Prostate gland (tissue), 2 donors: ENCODE measurements around the gene IRF7. TPM values are rescaled to one million over a fixed set of nuclear protein-coding genes. Genes with fewer than 3 reads are reported as not detected.

Source experiments
- DNase-seq: peaks from one replicate; pipeline ENCODE4 v3.0.0-alpha.2; 2019; ENCODE audit warnings: low spot score
- H3K27ac ChIP-seq, 2 donors: fragments of 200-600 bp; sonication (generic); 2 replicates each; pipeline ENCODE4 v1.5.1; 2017 to 2019
- H3K27me3 ChIP-seq: fragments of 200-600 bp; sonication (generic); replicated peaks from 2 replicates; pipeline ENCODE4 v1.5.1; 2019; ENCODE audit not compliant: insufficient read depth
- H3K36me3 ChIP-seq, 2 donors: fragments of 200-600 bp; sonication (generic); 1 replicate in 1 of 2; 2 replicates in 1 of 2; pipeline versions ENCODE4 v1.5.1 to v1.8.1; 2017 to 2019
- H3K4me1 ChIP-seq: fragments of 200-600 bp; sonication (generic); replicated peaks from 2 replicates; pipeline ENCODE4 v1.5.1; 2019
- H3K4me3 ChIP-seq, 2 donors: fragments of 200-600 bp; sonication (generic); 2 replicates each; pipeline ENCODE4 v1.5.1; 2017 to 2019
- H3K9me3 ChIP-seq: fragments of 200-600 bp; sonication (generic); 2 replicates; pipeline ENCODE4 v1.5.1; 2017
- POLR2A ChIP-seq: fragments of 450-650 bp; IDR thresholded peaks from one replicate; pipeline ENCODE4 v1.6.1; 2016; ENCODE audit warnings: antibody characterized with exemption, mild to moderate bottlenecking
- POLR2AphosphoS5 ChIP-seq: sonication (generic); formaldehyde crosslinking; IDR thresholded peaks from one replicate; pipeline ENCODE4 v1.6.1; 2017; ENCODE audit warnings: antibody characterized with exemption
- WGBS: methylation state at CpG from one replicate; pipeline ENCODE4 v1.1.5; 2018; 5-methylcytosine and 5-hydroxymethylcytosine counted together
- intact Hi-C: fragments of 100-400 bp; cut with DNase I; formaldehyde crosslinking; loops from one replicate; pipeline ENCODE4 v1.14.2; 2022
- total RNA-seq, 2 donors: library from RNA; depleted of rRNA; stranded (reverse); fragments of >200 nt; gene quantifications; one replicate each; pipeline ENCODE4 v1.1.0, GENCODE V29; 2016
- TF ChIP-seq, protein P1 (sequence below), 4 experiments: fragments of 200-600 bp in 2 of 4; fragments of 450-650 bp in 2 of 4; sonication (generic) in 2 of 4; IDR thresholded peaks; 1 replicate in 3 of 4; 2 replicates in 1 of 4; pipeline ENCODE4 v1.5.1; 2016 to 2019; ENCODE audit warnings: antibody characterized with exemption in 4 of 4, mild to moderate bottlenecking in 2 of 4, moderate library complexity in 2 of 4

Gene IRF7
- total RNA-seq, 2 donors from 2014 or later: 34.7 to 39.8 TPM

- intact Hi-C loops: no loop called here
- peaks cover 0 to 3% of the 10 kb centered on the region in 2 donors for H3K36me3 ChIP-seq
- H3K27ac ChIP-seq: no peak overlapping the region
- no peaks in the 10 kb centered on the region for H3K9me3 ChIP-seq
- H3K27me3 ChIP-seq: no peaks in the 10 kb centered on the region
- H3K4me1 ChIP-seq: no peaks in the 10 kb centered on the region
- no peak overlapping the region for H3K4me3 ChIP-seq
- 92% methylated on average over 16 of the region's 16 CpGs for WGBS
- no peak for DNase-seq
- TF ChIP-seq POLR2AphosphoS5: no peak
- no peak for TF ChIP-seq POLR2A
- TF ChIP-seq, protein P1, sequence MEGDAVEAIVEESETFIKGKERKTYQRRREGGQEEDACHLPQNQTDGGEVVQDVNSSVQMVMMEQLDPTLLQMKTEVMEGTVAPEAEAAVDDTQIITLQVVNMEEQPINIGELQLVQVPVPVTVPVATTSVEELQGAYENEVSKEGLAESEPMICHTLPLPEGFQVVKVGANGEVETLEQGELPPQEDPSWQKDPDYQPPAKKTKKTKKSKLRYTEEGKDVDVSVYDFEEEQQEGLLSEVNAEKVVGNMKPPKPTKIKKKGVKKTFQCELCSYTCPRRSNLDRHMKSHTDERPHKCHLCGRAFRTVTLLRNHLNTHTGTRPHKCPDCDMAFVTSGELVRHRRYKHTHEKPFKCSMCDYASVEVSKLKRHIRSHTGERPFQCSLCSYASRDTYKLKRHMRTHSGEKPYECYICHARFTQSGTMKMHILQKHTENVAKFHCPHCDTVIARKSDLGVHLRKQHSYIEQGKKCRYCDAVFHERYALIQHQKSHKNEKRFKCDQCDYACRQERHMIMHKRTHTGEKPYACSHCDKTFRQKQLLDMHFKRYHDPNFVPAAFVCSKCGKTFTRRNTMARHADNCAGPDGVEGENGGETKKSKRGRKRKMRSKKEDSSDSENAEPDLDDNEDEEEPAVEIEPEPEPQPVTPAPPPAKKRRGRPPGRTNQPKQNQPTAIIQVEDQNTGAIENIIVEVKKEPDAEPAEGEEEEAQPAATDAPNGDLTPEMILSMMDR (IDR thresholded peaks at IDR 0.05): no peak
Measured at GRCh38 chr11:645536-645935, 29.8 kb upstream of the IRF7 start.

GRCh38 chr11:643849-644738, 28.3 kb upstream of the IRF7 start:
- Histone ChIP-seq H3K27me3 (no peaks in the 10 kb centered on the region), H3K9me3 (no peaks in the 10 kb centered on the region), H3K4me3 (no peak overlapping the region), H3K4me1 (no peaks in the 10 kb centered on the region), H3K27ac (no peak overlapping the region), H3K36me3 (peaks cover 0 to 3% of the 10 kb centered on the region in 2 donors)
- WGBS: 84% methylated on average over 50 of the region's 50 CpGs
- intact Hi-C loops: no loop called here
- DNase-seq: no peak
- TF ChIP-seq POLR2AphosphoS5 (no peak), POLR2A (no peak)
- TF ChIP-seq, protein P1 (IDR thresholded peaks at IDR 0.05): no peak

DNA sequence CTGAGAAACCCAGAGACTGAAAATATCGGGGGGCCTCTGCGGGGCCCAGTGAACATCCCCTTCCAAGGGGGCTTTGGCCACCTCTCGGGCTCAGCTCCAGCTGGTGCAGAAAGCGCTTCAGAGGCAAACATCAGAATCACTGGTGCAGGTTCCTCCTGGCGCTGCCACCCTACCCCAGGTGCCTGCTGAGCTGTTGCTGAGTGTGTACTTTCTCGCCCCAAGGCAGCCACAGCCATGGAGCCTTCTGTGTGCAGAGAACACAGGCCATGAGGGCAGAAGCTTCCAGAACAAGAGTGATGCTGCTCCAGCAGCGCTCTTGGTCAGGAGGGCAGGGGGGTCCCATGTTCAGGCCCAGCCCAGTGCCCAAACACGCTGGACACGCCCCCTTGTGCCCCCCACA, 27.6 kb upstream of the IRF7 start:
- intact Hi-C loops: no loop called here
- 91% methylated on average over 9 of the region's 9 CpGs for WGBS
- no peak for TF ChIP-seq POLR2A
- TF ChIP-seq POLR2AphosphoS5: no peak
- TF ChIP-seq, protein P1 (IDR thresholded peaks at IDR 0.05): no peak

GRCh38 chr11:641806-642370, 26.1 kb upstream of the IRF7 start:
- Histone ChIP-seq H3K4me3 (no peak overlapping the region), H3K9me3 (no peaks in the 10 kb centered on the region), H3K4me1 (no peaks in the 10 kb centered on the region), H3K27me3 (no peaks in the 10 kb centered on the region), H3K36me3 (peaks cover 0 to 3% of the 10 kb centered on the region in 2 donors), H3K27ac (no peak overlapping the region)
- TF ChIP-seq, protein P1 (IDR thresholded peaks at IDR 0.05): no peak
- TF ChIP-seq POLR2A (no peak), POLR2AphosphoS5 (no peak)
- intact Hi-C loops: no loop called here
- DNase-seq: no peak
- WGBS: 91% methylated on average over 18 of the region's 19 CpGs

More for the DNA sequence above, 27.6 kb upstream of the IRF7 start:
- Histone ChIP-seq H3K9me3 (no peaks in the 10 kb centered on the region), H3K27ac (no peak overlapping the region), H3K4me3 (no peak overlapping the region), H3K36me3 (peaks cover 0 to 3% of the 10 kb centered on the region in 2 donors), H3K4me1 (no peaks in the 10 kb centered on the region), H3K27me3 (no peaks in the 10 kb centered on the region)
- no peak for DNase-seq
